Heart right ventricle (tissue), 16 donors: ENCODE results near the gene DEDD2. TPM values are rescaled to one million over a fixed set of nuclear protein-coding genes. Genes with fewer than 3 reads are reported as not detected.

Source experiments
- ATAC-seq, 8 donors: fragments of 200-7000 bp; cut with Tn5 transposase; one replicate each; pipeline ENCODE4 v1.9.1; 2020; ENCODE audit warnings: mild to moderate bottlenecking in 8 of 8, moderate library complexity in 8 of 8, moderate number of reproducible peaks in 1 of 8
- DNase-seq, 2 donors: peaks; one replicate each; pipeline ENCODE4 v3.0.0-alpha.2; 2020
- H3K27ac ChIP-seq, 10 donors: fragments of 200-600 bp; sonication (generic) in 2 of 10; one replicate each; pipeline versions ENCODE4 v1.5.0 to v1.8.0; 2020 to 2022; ENCODE audit warnings: mild to moderate bottlenecking in 3 of 10
- H3K27me3 ChIP-seq, 7 donors: fragments of 200-600 bp; one replicate each; pipeline ENCODE4 v1.8.0; 2021 to 2022; ENCODE audit warnings: mild to moderate bottlenecking in 2 of 7
- H3K36me3 ChIP-seq, 9 donors: fragments of 200-600 bp; sonication (generic) in 1 of 9; one replicate each; pipeline versions ENCODE4 v1.5.0 to v1.8.0; 2020 to 2022; ENCODE audit warnings: mild to moderate bottlenecking in 2 of 9
- H3K4me1 ChIP-seq, 9 donors: fragments of 200-600 bp; sonication (generic) in 1 of 9; one replicate each; pipeline versions ENCODE4 v1.5.0 to v1.8.0; 2020 to 2022; ENCODE audit warnings: mild to moderate bottlenecking in 4 of 9
- H3K4me3 ChIP-seq, 10 donors: fragments of 200-600 bp; sonication (generic) in 2 of 10; one replicate each; pipeline versions ENCODE4 v1.5.0 to v1.8.0; 2020 to 2022; ENCODE audit warnings: mild to moderate bottlenecking in 7 of 10, moderate library complexity in 2 of 10
- H3K9me3 ChIP-seq, 11 donors: fragments of 200-600 bp in 10 of 11; sonication (generic) in 2 of 11; one replicate each; pipeline versions ENCODE4 v1.5.0 to v1.8.0; 2013 to 2022; ENCODE audit warnings: mild to moderate bottlenecking in 2 of 11, control low read depth in 1 of 11, moderate library complexity in 1 of 11
- CTCF ChIP-seq, 9 donors: fragments of 200-600 bp; sonication (generic) in 2 of 9; IDR thresholded peaks; one replicate each; pipeline versions ENCODE4 v1.5.0 to v1.8.0; 2021 to 2022; ENCODE audit warnings: antibody characterized with exemption in 9 of 9, mild to moderate bottlenecking in 5 of 9, moderate library complexity in 1 of 9
- WGBS, 2 donors: extraction: QIAGEN DNeasy Blood & Tissue Kit; methylation state at CpG; one replicate each; pipeline ENCODE4 v1.1.7; 2013; ENCODE audit warnings: inconsistent platforms in 1 of 2; 5-methylcytosine and 5-hydroxymethylcytosine counted together
- intact Hi-C, 10 donors: fragments of 100-400 bp; cut with DNase I; formaldehyde crosslinking; loops; one replicate each; pipeline versions ENCODE4 v1.11.1 to v1.14.2; 2022
- polyA plus RNA-seq, 2 donors: library from polyadenylated mRNA; stranded (reverse); fragments of 200-250 nt; gene quantifications; one replicate each; pipeline ENCODE4 v1.2.3, GENCODE V29; 2013
- total RNA-seq, 10 donors: library from RNA; stranded (reverse); fragmentation: NEBNext Ultra II Directional in 3 of 10; extraction: Animal tissue kit (Norgen Biotek cat#: 25700) in 3 of 10; gene quantifications; one replicate each; pipeline versions ENCODE4 v1.2.1 to v1.2.4, GENCODE V29; 2021 to 2023
- donor health status: Arrhythmogenic right ventricular cardiomyopathy.
- donor health status: ischemic (EF 13 %, LVEDD 7.1; RV severe dilation, severe dysfunction).
- donor health status: healthy with polysubstance abuse.
- donor health status: DM: no; HTN: yes; CAD: no.
- donor health status: DM: no; HTN: no; CAD: no.
- donor health status: ischemic (EF 25% LVEDD 6.9; RV normal size, moderate dysfunction).
- donor health status: ischemic (EF 25% LVEDD 5.7; RV mildly dilated, moderate dysfunction).
- donor health status: healthy.
- donor health status: DM: yes; HTN: yes; CAD: no.
- donor health status: Ischemic cardiomyopathy.
- donor health status: ischemic (EF 35%, LVEDD 5.7; RV mildly dilated, moderate dysfunction).
- donor health status: nonischemic (EF 11% LVEDD 7.7; RV severe dilation, severe dysfunction).
- donor health status: DM: yes; HTN: yes; CAD: no.
- donor health status: PGD.
- donor health status: ischemic (EF 29% LVEDD 5.4; RV normal size, mild dysfunction).
- donor health status: nonischemic (EF 23%, LVEDD 6.1; RV moderate dilation, normal function).

The DEDD2 gene
- total and polyA plus RNA-seq, 12 donors, result 9.8 to 20.5 (median 12.6) TPM

GRCh38 chr19:42224940-42225717 lies 7.7 kb upstream of the DEDD2 start:
- ATAC-seq (no peak), DNase-seq (no peak)
- Histone ChIP-seq H3K4me3 (no peak overlapping the region), H3K27me3 (no peaks in the 10 kb centered on the region), H3K9me3 (no peaks in the 10 kb centered on the region), H3K36me3 (peaks cover 0 to 70% (median 30%) of the 10 kb centered on the region in 9 donors), H3K4me1 (peaks cover 4 to 19% (median 16%) of the 10 kb centered on the region in 9 donors), H3K27ac (no peak overlapping the region)
- WGBS, 2 donors, result 96% methylated on average over 37 of the region's 37 CpGs
- intact Hi-C loops, result no loop called here
- no peak for TF ChIP-seq CTCF (IDR thresholded peaks at IDR 0.05)

- 3% methylated on average over 6 of the region's 6 CpGs for WGBS, 2 donors
- H3K4me3 ChIP-seq, result peak overlapping the region; percentile 65 to 96 (median 85)
- intact Hi-C loops, result loop anchor here in 1 of 10 donors (1.0 kb wide), 1 partner anchor 22 kb away; the partner anchor contains the start of gene GSK3A
- peak overlapping the region in 9 of 10 donors; percentile 68 to 98 (median 81) for H3K27ac ChIP-seq
- H3K27me3 ChIP-seq, result no peaks in the 10 kb centered on the region
- TF ChIP-seq CTCF (IDR thresholded peaks at IDR 0.05), result no peak
- H3K36me3 ChIP-seq, result peaks cover 0 to 26% (median 16%) of the 10 kb centered on the region in 9 donors
- H3K9me3 ChIP-seq, result no peaks in the 10 kb centered on the region
- peaks cover 4 to 51% (median 39%) of the 10 kb centered on the region in 9 donors for H3K4me1 ChIP-seq
- ATAC-seq (no peak), DNase-seq (no peak)
These were observed 3.2 kb upstream of the DEDD2 start for GRCh38 chr19:42220751-42221097.

GRCh38 chr19:42219812-42220750 lies 2.6 kb upstream of the DEDD2 start, which contains the start of gene ZNF526:
Gene ZNF526 (plus strand): TSS chr19:42220312. CDS start chr19:42224404, 4,092 bp downstream.
- Histone ChIP-seq H3K4me1 (peaks cover 4 to 57% (median 40%) of the 10 kb centered on the region in 9 donors), H3K27me3 (no peaks in the 10 kb centered on the region), H3K36me3 (peaks cover 0 to 24% (median 9%) of the 10 kb centered on the region in 9 donors), H3K4me3 (peak within 1 kb of the TSS; percentile 65 to 96 (median 85)), H3K27ac (peak within 1 kb of the TSS in 9 of 10 donors; percentile 68 to 98 (median 81)), H3K9me3 (no peaks in the 10 kb centered on the region)
- DNase-seq (peak; percentile 97), ATAC-seq (peak; percentile 90 to 95 (median 94))
- intact Hi-C loops, result loop anchor here in 1 of 10 donors (1.0 kb wide), 1 partner anchor 22 kb away; the partner anchor contains the start of gene GSK3A
- no peak for TF ChIP-seq CTCF (IDR thresholded peaks at IDR 0.05)
- WGBS, 2 donors, result 0 to 1% methylated on average over 53 of the region's 53 CpGs
